H1 (cell line): Measurements from ENCODE around the gene GRID1. TPM values are rescaled to one million over a fixed set of nuclear protein-coding genes. Genes with fewer than 3 reads are reported as not detected.

Experiments used
- CTCF ChIA-PET: fragments of 300-600 bp; sonication (Branson Sonifier 250); formaldehyde crosslinking; loops from one replicate; lab custom pipeline; 2021; ENCODE audit not compliant: partially characterized antibody; lab: Charles Lee
- POLR2A ChIA-PET: fragments of 300-600 bp; sonication (Branson Sonifier 250); formaldehyde crosslinking; loops from one replicate; lab custom pipeline; 2021; ENCODE audit warnings: inconsistent platforms; ENCODE audit not compliant: partially characterized antibody; lab: Charles Lee
- DNase-seq, 2 experiments: peaks; one replicate each; pipeline versions ENCODE4 v3.0.0 to v3.0.0-alpha.2; 2010 to 2022; ENCODE audit warnings: low spot score in 2 of 2, low read depth in 1 of 2, mixed read lengths in 1 of 2
- FAIRE-seq: peaks from 2 replicates; lab custom pipeline; 2011; peaks lifted over from hg19 to GRCh38; lab: Jason Lieb, UNC
- H2AFZ ChIP-seq: 2 replicates; pipeline ENCODE4 v1.8.1; 2012; ENCODE audit warnings: low read length, inconsistent platforms
- H2AK5ac ChIP-seq: 2 replicates; pipeline ENCODE4 v1.6.1; 2013; ENCODE audit warnings: low read depth, low read length
- H2BK120ac ChIP-seq: replicated peaks from 2 replicates; pipeline ENCODE3; 2013; ENCODE audit warnings: low read depth, low read length, inconsistent platforms
- H2BK12ac ChIP-seq: 2 replicates; pipeline ENCODE4 v1.6.1; 2013; ENCODE audit warnings: low read depth, low read length
- H2BK15ac ChIP-seq: 2 replicates; pipeline ENCODE4 v1.6.1; 2013; ENCODE audit warnings: low read length
- H2BK20ac ChIP-seq: 2 replicates; pipeline ENCODE4 v1.6.1; 2013; ENCODE audit warnings: low read length
- H2BK5ac ChIP-seq: 2 replicates; pipeline ENCODE4 v1.6.1; 2013; ENCODE audit warnings: low read depth, low read length
- H3K14ac ChIP-seq: 2 replicates; pipeline ENCODE4 v1.6.1; 2013; ENCODE audit warnings: inconsistent platforms; ENCODE audit not compliant: insufficient read length
- H3K18ac ChIP-seq: 2 replicates; pipeline ENCODE4 v1.6.1; 2013; ENCODE audit warnings: low read length; ENCODE audit errors: extremely low read depth
- H3K23ac ChIP-seq: 2 replicates; pipeline ENCODE4 v1.6.1; 2013; ENCODE audit warnings: inconsistent platforms; ENCODE audit not compliant: insufficient read length
- H3K23me2 ChIP-seq: 2 replicates; pipeline ENCODE4 v1.6.1; 2013; ENCODE audit warnings: low read depth, low read length
- H3K27ac ChIP-seq: 2 replicates; pipeline ENCODE4 v1.6.1; 2011; ENCODE audit warnings: low read depth, low read length, inconsistent platforms
- H3K27me3 ChIP-seq, 4 experiments: replicated peaks in 1 of 4; 1 replicate in 1 of 4; 2 replicates in 3 of 4; pipeline versions ENCODE4 v1.6.1 to v1.8.1; 2011 to 2013; ENCODE audit warnings: low read length in 3 of 4, mild to moderate bottlenecking in 3 of 4, inconsistent platforms in 2 of 4, mixed read lengths in 2 of 4, moderate library complexity in 1 of 4; ENCODE audit not compliant: control insufficient read depth in 3 of 4, insufficient read depth in 3 of 4; ENCODE audit errors: extremely low read depth in 1 of 4
- H3K36me3 ChIP-seq, 4 experiments: 2 replicates each; pipeline versions ENCODE4 v1.6.1 to v1.8.1; 2011 to 2013; ENCODE audit warnings: mild to moderate bottlenecking in 4 of 4, low read length in 3 of 4, moderate library complexity in 2 of 4, control low read depth in 1 of 4, inconsistent platforms in 1 of 4; ENCODE audit not compliant: insufficient read depth in 4 of 4, control insufficient read depth in 2 of 4
- H3K4ac ChIP-seq: replicated peaks from 2 replicates; pipeline ENCODE3; 2013; ENCODE audit warnings: low read length, low read depth, mixed read lengths, inconsistent platforms; ENCODE audit not compliant: insufficient read length
- H3K4me1 ChIP-seq, 4 experiments: replicated peaks in 1 of 4; 1 replicate in 1 of 4; 2 replicates in 3 of 4; pipeline versions ENCODE4 v1.6.1 to v1.8.1; 2011 to 2013; ENCODE audit warnings: low read length in 3 of 4, inconsistent platforms in 2 of 4, mixed read lengths in 1 of 4; ENCODE audit not compliant: insufficient read depth in 4 of 4, control insufficient read depth in 3 of 4
- H3K4me2 ChIP-seq, 2 experiments: 2 replicates each; pipeline versions ENCODE4 v1.6.1 to v1.8.1; 2011 to 2013; ENCODE audit warnings: low read depth in 2 of 2, low read length in 2 of 2, control low read depth in 1 of 2, inconsistent platforms in 1 of 2, mild to moderate bottlenecking in 1 of 2; ENCODE audit not compliant: insufficient read depth in 1 of 2
- H3K4me3 ChIP-seq, 4 experiments: fragments of 200-600, 300-600 bp in 1 of 4; sonication (generic), shearing (Covaris generic), sonication (Bioruptor Twin) in 1 of 4; 2 replicates each; pipeline versions ENCODE4 v1.5.1 to v1.8.1; 2011 to 2016; ENCODE audit warnings: low read length in 4 of 4, low read depth in 3 of 4, control low read depth in 2 of 4, inconsistent platforms in 2 of 4, mild to moderate bottlenecking in 2 of 4, mixed read lengths in 1 of 4, moderate library complexity in 1 of 4; ENCODE audit not compliant: insufficient read depth in 2 of 4; ENCODE audit errors: extremely low read depth in 1 of 4
- H3K56ac ChIP-seq: replicated peaks from 2 replicates; pipeline ENCODE3; 2013; ENCODE audit warnings: low read depth, mild to moderate bottlenecking, mixed read lengths, low read length, inconsistent platforms; ENCODE audit not compliant: insufficient read length
- H3K79me1 ChIP-seq: 2 replicates; pipeline ENCODE4 v1.6.1; 2013; ENCODE audit warnings: low read depth, low read length, control low read depth
- H3K79me2 ChIP-seq, 2 experiments: 2 replicates each; pipeline versions ENCODE4 v1.6.1 to v1.8.1; 2012 to 2013; ENCODE audit warnings: low read length in 2 of 2, mild to moderate bottlenecking in 2 of 2, inconsistent platforms in 1 of 2; ENCODE audit not compliant: insufficient read depth in 2 of 2, control insufficient read depth in 1 of 2
- H3K9ac ChIP-seq, 4 experiments: replicated peaks in 1 of 4; 1 replicate in 1 of 4; 2 replicates in 3 of 4; pipeline versions ENCODE4 v1.6.1 to v1.8.1; 2011 to 2013; ENCODE audit warnings: low read depth in 3 of 4, low read length in 3 of 4, control low read depth in 2 of 4, mild to moderate bottlenecking in 2 of 4, moderate library complexity in 2 of 4, inconsistent platforms in 1 of 4; ENCODE audit errors: extremely low read depth in 1 of 4
- H3K9me3 ChIP-seq, 2 experiments: 2 replicates each; pipeline versions ENCODE4 v1.6.1 to v1.8.1; 2012 to 2013; ENCODE audit warnings: mild to moderate bottlenecking in 2 of 2, moderate library complexity in 2 of 2, control low read depth in 1 of 2, inconsistent platforms in 1 of 2, low read depth in 1 of 2, low read length in 1 of 2, mixed read lengths in 1 of 2; ENCODE audit not compliant: insufficient read depth in 2 of 2
- H4K20me1 ChIP-seq, 2 experiments: replicated peaks in 1 of 2; 2 replicates each; pipeline versions ENCODE3 to v1.8.1; 2011 to 2013; ENCODE audit warnings: inconsistent platforms in 2 of 2, low read length in 2 of 2, mild to moderate bottlenecking in 1 of 2; ENCODE audit not compliant: insufficient read depth in 2 of 2, control insufficient read depth in 1 of 2
- H4K5ac ChIP-seq: 2 replicates; pipeline ENCODE4 v1.6.1; 2013; ENCODE audit warnings: low read length, low read depth, mixed read lengths, inconsistent platforms; ENCODE audit not compliant: insufficient read length
- H4K8ac ChIP-seq: 2 replicates; pipeline ENCODE4 v1.8.0; 2013; ENCODE audit warnings: mild to moderate bottlenecking, moderate library complexity, low read length, inconsistent platforms; ENCODE audit not compliant: insufficient read depth; ENCODE audit errors: extremely low read depth
- H4K91ac ChIP-seq: replicated peaks from 2 replicates; pipeline ENCODE3; 2013; ENCODE audit warnings: low read length, mixed read lengths, inconsistent platforms; ENCODE audit not compliant: insufficient read length
- BCL11A ChIP-seq, 2 experiments: IDR thresholded peaks; one replicate each; pipeline ENCODE4 v1.6.1; 2011; ENCODE audit warnings: low read depth in 2 of 2, low read length in 2 of 2, mild to moderate bottlenecking in 2 of 2
- CREB1 ChIP-seq: IDR thresholded peaks from 2 replicates; pipeline ENCODE4 v1.6.1; 2012; ENCODE audit warnings: inconsistent platforms
- GTF2F1 ChIP-seq: IDR thresholded peaks from 2 replicates; pipeline ENCODE4 v1.6.1; 2012; ENCODE audit warnings: low read depth, low read length, improper control_type of control experiment, borderline replicate concordance
- HDAC6 ChIP-seq: IDR thresholded peaks from one replicate; pipeline ENCODE4 v1.7.1; 2012; ENCODE audit warnings: low read depth, mild to moderate bottlenecking, inconsistent platforms, low read length, moderate library complexity
- JUND ChIP-seq: IDR thresholded peaks from 2 replicates; pipeline ENCODE4 v1.6.1; 2011; ENCODE audit warnings: mild to moderate bottlenecking, improper control_type of control experiment, low read length
- KDM1A ChIP-seq: fragments of 200-600, 300-600 bp; sonication (generic); IDR thresholded peaks from 2 replicates; pipeline ENCODE4 v1.7.1; 2016; ENCODE audit warnings: mild to moderate bottlenecking, low read length, borderline replicate concordance
- ZNF274 ChIP-seq: IDR thresholded peaks from 2 replicates; pipeline ENCODE4 v1.7.0; 2012; ENCODE audit warnings: low read length, borderline replicate concordance; ENCODE audit errors: extremely low read depth
- WGBS, 2 experiments: shearing (Covaris generic) in 1 of 2; methylation state at CpG; one replicate each; pipeline versions ENCODE4 v1.1.6 to v1.1.7; 2013 to 2015; ENCODE audit warnings: low lambda C conversion rate in 2 of 2, mixed read lengths in 2 of 2, inconsistent platforms in 1 of 2, low coverage in 1 of 2, missing lambda C conversion rate in 1 of 2; ENCODE audit not compliant: insufficient replicate concordance in 2 of 2, insufficient coverage in 1 of 2, insufficient read length in 1 of 2; ENCODE audit errors: extremely low coverage in 1 of 2, missing lambda C conversion rate in 1 of 2; 5-methylcytosine and 5-hydroxymethylcytosine counted together
- polyA plus RNA-seq, 7 experiments: library from polyadenylated mRNA; depleted of rRNA in 3 of 7; stranded (reverse) in 5 of 7; unstranded in 2 of 7; fragments of >200 nt in 5 of 7; fragments of 200-250 nt in 2 of 7; gene quantifications; 1 replicate in 5 of 7; 2 replicates in 1 of 7; 4 replicates in 1 of 7; pipeline versions ENCODE4 v1.2.1 to v1.2.3, GENCODE V29; 2011 to 2013; ENCODE audit warnings: missing spikeins in 2 of 7, mixed read lengths in 2 of 7
- total RNA-seq: library from RNA; stranded (reverse); fragmentation: NEBNext Ultra II Directional; extraction: Animal tissue kit (Norgen Biotek cat#: 25700); gene quantifications from 2 replicates; pipeline ENCODE4 v1.2.1, GENCODE V29; 2021
- TF ChIP-seq, protein P1 (sequence below), 3 experiments: IDR thresholded peaks; 1 replicate in 2 of 3; 2 replicates in 1 of 3; pipeline versions ENCODE4 v1.5.1 to v1.6.1; 2011; ENCODE audit warnings: low read length in 3 of 3, mild to moderate bottlenecking in 3 of 3, inconsistent platforms in 2 of 3, low read depth in 1 of 3, moderate library complexity in 1 of 3; ENCODE audit not compliant: insufficient read depth in 1 of 3; ENCODE audit errors: control extremely low read depth in 1 of 3
- TF ChIP-seq, protein P2 (sequence below): IDR thresholded peaks from 2 replicates; pipeline ENCODE4 v1.6.1; 2012; ENCODE audit warnings: inconsistent platforms

The GRID1 gene
- total and polyA plus RNA-seq, 2 of the 8 experiments (the other 6 are each of a cell fraction or from before 2014, with no cell fraction given) = 0.22 to 0.30 TPM

DNA sequence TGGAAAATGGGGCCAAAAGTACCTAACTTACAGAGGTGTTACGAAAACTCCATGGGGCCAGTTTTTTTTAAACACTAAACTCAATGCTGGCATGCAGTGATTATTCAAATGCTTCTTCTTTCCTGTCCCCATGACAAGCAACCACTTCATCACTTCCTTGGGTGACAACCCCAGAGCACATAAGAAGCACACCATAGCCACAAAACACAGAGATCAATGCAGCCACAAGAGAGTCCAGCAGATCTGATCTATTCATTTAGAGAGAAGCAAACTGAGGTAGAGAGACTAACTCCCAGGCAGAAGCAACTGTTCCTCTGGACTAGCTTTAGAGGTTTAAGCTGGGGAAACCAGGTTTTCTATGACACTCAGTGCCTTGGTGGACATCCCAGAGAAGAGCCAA is 180.0 kb downstream of the GRID1 start:
- Histone ChIP-seq H3K18ac (no peak overlapping the region), H3K36me3 (no peaks in the 10 kb centered on the region), H3K79me2 (no peaks in the 10 kb centered on the region), H2BK120ac (no peak overlapping the region), H2BK5ac (no peak overlapping the region), H3K23me2 (peaks cover 3% of the 10 kb centered on the region; the same call in 1 of the 2 replicates), H4K20me1 (no peaks in the 10 kb centered on the region), H3K4me2 (no peak overlapping the region), H3K9ac (no peak overlapping the region), H3K56ac (no peak overlapping the region), H2BK20ac (no peak overlapping the region), H3K27ac (no peak overlapping the region), H3K9me3 (no peaks in the 10 kb centered on the region; a peak in 1 of 4 replicates), H3K27me3 (no peaks in the 10 kb centered on the region; a peak in 1 of 7 replicates), H4K8ac (no peak overlapping the region), H2BK15ac (no peak overlapping the region), H3K23ac (no peak overlapping the region), H3K4ac (no peak overlapping the region), H3K4me1 (no peaks in the 10 kb centered on the region), H3K79me1 (no peaks in the 10 kb centered on the region), H4K91ac (no peak overlapping the region), H4K5ac (no peak overlapping the region), H2AK5ac (no peak overlapping the region), H2AFZ (no peak overlapping the region), H3K14ac (no peak overlapping the region), H3K4me3 (no peak overlapping the region), H2BK12ac (no peak overlapping the region)
- TF ChIP-seq, protein P1, sequence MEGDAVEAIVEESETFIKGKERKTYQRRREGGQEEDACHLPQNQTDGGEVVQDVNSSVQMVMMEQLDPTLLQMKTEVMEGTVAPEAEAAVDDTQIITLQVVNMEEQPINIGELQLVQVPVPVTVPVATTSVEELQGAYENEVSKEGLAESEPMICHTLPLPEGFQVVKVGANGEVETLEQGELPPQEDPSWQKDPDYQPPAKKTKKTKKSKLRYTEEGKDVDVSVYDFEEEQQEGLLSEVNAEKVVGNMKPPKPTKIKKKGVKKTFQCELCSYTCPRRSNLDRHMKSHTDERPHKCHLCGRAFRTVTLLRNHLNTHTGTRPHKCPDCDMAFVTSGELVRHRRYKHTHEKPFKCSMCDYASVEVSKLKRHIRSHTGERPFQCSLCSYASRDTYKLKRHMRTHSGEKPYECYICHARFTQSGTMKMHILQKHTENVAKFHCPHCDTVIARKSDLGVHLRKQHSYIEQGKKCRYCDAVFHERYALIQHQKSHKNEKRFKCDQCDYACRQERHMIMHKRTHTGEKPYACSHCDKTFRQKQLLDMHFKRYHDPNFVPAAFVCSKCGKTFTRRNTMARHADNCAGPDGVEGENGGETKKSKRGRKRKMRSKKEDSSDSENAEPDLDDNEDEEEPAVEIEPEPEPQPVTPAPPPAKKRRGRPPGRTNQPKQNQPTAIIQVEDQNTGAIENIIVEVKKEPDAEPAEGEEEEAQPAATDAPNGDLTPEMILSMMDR (IDR thresholded peaks at IDR 0.05; ENCODE audit: control extremely low read depth in 1 of 3, insufficient read depth in 1 of 3, low read depth in 1 of 3, low read length in 3 of 3) = no peak
- TF ChIP-seq BCL11A (IDR thresholded peaks at IDR 0.05; ENCODE audit: low read depth in 2 of 2, low read length in 2 of 2) (no peak), HDAC6 (no peak), CREB1 (no peak), ZNF274 (no peak), KDM1A (no peak), JUND (no peak), GTF2F1 (no peak)
- TF ChIP-seq, protein P2, sequence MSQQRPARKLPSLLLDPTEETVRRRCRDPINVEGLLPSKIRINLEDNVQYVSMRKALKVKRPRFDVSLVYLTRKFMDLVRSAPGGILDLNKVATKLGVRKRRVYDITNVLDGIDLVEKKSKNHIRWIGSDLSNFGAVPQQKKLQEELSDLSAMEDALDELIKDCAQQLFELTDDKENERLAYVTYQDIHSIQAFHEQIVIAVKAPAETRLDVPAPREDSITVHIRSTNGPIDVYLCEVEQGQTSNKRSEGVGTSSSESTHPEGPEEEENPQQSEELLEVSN = no peak
- WGBS, 2 experiments = 88% methylated on average over 1 of the region's 1 CpG; no CpG with 5 or more reads in 1 of the 2 experiments
- ChIA-PET POLR2A (no interaction called here), CTCF (interaction anchor here (0.9 to 2.3 kb wide), 4 partner anchors 8 to 162 kb away, joined by 4 to 10 read pairs (median 6); no protein-coding TSS in a partner anchor)
- FAIRE-seq = no peak
- DNase-seq = no peak
